HG02840 (cell line): ENCODE measurements around the gene PKD2L1.
"Not testable (repeated sequence)": the region's sequence is repeated elsewhere in the genome, so short reads cannot be mapped to it uniquely, and the experiment has no call there.

Experiments
- ATAC-seq: cut with Tn5 transposase; IDR thresholded peaks from one replicate; pipeline ENCODE4 v1.9.1; 2021; ENCODE audit warnings: mild to moderate bottlenecking, moderate library complexity, moderate number of reproducible peaks; ENCODE audit not compliant: unreplicated experiment, low FRiP score

Gene PKD2L1

DNA sequence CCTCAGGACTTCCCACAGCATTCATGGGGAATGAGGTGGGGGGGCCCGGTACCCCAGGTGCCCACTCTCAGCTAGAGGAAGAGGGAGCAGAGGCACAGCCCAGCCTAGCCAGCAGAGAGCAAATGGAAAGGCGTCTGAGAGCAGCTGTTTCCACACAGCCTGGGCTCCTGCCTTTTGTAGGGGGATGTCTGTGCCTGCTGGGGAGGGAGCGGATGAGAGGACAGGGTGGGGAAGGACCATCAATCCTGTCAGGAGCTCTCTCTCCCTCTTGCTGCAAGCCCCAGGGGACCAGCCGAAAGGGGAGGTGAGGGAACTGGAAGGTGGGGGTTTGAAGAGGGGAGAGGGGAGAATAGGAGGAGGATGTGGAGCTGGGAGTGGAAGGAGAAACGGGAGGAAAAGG, at the start of gene PKD2L1:
PKD2L1 (minus strand) TSS at position 150 of the 400 bp plus-strand sequence; CDS start at position 25, 125 bp downstream.
- no peak for ATAC-seq

DNA sequence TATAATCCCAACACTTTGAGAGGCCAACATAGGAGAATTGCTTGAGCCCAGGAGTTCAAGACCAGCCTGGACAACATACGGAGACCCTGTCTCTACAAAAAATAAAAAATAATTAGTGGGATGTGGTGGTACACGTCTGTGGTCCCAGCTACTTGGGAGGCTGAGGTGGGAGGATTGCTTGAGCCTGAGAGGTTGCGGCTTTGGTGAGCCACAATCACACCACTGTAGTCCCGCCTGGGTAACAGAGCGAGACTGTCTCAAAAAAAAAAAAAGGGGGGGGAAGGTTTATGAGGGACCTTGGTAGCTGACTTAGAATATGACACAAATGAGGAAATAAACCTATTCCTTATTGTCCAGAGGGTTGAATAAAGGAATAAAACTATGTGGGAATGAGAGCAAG, 47.8 kb upstream of the PKD2L1 start:
- ATAC-seq, result no peak

DNA sequence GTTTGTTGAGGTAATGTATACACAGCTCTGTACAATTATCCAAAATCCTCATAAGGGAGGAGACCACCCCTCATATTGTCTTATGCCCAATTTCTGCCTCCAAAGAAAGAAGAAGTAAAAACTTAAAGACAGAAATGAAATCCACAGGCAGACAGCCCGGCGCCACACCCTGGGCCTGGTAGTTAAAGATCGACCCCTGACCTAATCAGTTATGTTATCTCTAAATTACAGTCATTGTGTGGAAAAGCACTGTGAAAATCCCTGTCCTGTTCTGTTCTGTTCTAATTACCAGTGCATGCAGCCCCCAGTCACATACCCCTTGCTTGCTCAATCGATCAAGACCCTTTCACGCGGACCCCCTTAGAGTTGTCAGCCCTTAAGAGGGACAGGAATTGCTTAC, 46.6 kb upstream of the PKD2L1 start:
- ATAC-seq, result not testable (repeated sequence)

DNA sequence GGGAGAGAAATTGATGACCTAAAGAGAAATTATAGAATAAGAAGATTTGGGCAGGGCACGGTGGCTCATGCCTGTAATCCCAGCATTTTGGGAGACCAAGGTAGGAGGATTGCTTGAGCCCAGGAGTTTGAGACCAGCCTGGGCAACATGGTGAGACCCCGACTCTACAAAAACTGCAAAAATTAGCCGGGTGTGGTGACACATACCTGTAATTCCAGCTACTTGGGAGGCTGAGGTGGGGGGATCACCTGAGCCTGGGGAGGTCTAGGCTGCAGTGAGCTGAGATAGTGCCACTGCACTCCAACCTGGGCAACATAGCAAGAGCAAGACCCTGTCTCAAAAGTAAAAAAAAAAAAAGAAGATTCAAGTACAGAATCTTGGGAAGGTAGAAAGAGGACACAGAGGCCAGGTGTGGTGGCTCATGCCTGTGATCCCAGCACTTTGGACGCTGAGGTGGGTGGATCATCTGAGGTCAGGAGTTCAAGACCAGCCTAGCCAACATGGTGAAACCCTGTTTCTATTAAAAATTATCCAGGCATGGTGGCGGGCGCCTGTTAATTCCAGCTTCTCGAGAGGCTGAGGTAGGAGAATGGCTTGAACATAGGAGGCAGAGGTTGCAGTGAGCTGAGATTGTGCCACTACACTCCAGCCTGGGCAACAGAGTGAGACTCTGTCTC, 44.8 kb upstream of the PKD2L1 start:
- ATAC-seq, result not testable (repeated sequence)

DNA sequence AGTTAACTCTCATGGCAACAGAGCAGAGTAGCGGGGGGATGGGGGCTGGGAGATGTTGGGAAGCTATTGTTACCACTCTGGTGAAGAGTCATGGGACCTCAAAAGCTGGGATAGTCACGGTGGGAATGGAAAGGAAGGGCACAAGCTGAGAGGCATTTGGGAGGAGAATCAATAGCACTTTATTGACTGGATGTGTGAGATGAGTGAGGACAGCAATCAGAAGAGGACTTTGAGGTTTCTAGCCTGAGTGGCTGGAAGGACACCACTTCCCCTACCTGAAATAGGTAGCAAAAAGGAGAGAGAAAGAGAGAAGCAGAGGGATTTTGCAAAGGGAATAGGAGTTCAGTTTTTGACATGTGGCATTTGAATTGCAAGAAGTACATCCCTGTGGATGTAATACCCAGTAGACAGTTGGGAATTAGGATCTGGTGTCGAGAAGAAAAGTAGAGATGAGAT, 44.2 kb upstream of the PKD2L1 start:
- no peak for ATAC-seq

DNA sequence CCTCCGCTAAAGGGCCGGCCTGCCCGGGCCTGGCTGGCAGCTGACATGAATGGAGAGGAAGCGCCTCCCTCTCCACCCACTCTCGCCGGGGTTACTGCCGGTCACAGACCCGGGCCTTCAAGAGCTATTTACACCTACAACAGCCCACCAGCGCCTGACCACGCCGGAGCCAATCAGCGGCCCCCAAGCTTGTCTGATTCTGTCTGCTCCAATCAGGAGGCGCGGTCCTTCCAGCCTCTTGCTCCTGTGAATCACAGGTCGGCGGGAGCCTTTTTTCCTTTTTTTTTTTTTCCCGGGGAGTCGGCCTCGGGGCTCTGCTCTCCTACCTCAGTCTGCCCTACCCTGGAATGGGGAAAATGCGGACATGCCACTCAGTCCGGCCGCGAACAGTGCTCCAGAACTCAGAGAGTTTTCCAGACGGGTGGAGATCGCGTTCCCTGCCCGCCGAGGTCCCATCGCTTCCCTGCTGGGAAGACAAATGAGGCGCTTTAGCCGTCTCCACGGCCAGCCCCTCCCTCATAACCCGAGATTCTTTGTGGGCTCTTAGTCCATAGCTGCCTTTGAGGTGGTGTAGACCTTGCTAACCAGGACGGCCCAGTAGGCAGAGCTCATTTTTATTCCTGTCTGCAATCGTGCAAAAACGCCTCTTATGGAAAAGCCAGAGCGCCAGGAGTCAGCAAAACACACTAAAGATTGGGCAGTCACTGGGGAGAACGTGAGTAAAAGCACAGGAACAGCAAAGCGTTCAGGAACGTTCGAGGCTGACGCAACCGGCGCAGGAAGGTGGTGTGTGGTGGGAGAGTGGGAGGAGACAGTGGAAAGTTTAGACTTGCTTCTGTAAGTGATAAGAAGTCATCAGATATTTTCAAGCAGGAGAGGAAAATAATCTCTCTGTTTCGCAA, 43.5 kb upstream of the PKD2L1 start:
- ATAC-seq, result peak; percentile 85

DNA sequence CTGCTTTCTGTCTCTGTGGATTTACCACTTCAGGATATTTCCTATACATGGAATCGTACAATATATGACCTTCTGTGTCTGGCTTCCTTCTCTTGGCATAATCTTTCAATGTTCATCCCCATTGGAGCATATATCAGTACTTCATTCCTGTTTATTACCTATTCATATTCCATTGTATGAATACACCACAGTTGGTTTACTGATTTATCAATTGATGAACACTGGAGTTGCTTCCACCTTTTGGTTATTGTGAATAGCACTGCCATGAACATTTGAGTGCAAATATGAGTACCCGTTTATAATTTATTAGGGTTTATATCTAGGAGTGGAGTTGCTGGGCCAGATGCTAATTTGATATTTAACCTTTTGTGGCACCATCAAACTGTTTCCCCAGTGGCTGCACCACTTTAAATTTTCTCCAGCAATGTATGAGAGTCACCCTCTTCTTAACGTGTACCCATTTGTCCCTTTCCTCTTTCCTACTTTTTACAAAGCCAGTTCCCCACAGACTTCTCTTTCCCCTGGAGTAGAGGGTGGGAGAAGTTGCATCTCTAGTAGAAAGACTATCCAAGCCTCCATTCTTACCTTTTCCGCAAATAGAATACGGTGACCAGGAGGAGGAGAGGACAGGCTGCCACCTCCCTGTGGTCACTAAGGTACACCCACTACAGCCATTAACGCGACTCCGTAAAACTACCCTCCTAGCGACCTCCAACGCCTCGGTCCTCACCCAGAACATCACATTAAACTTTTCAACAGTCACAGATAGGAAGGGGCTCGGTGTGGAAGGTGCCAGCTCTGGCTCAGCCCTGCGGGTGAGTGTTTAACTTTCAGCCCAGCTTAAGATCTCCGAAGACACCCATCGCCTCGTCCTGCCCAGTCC, 42.6 kb upstream of the PKD2L1 start:
- no peak for ATAC-seq

DNA sequence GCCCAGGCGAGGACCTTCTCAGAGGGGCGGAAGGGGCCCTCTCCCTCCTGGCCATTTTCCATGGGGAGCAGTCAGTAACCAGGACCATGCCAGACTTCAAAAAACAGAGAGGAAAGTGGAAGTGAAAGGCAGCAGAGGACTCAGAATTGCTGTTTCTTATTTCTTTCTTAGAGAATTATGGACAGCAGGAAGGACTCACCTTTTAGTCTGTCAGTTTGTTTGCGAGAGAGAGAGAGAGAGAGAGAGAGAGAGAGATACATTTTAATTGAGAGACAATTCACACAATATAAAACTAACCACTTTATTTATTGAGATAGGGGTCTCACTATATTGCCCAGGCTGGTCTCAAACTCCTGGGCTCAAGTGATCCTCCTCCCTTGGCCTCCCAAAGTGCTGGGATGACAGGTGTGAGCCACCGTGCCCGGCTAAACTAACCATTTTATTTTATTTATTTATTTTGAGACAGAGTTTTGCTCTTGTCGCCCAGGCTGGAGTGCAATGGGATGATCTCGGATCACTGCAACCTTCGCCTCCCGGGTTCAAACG, 41.5 kb upstream of the PKD2L1 start:
- ATAC-seq, result no peak

DNA sequence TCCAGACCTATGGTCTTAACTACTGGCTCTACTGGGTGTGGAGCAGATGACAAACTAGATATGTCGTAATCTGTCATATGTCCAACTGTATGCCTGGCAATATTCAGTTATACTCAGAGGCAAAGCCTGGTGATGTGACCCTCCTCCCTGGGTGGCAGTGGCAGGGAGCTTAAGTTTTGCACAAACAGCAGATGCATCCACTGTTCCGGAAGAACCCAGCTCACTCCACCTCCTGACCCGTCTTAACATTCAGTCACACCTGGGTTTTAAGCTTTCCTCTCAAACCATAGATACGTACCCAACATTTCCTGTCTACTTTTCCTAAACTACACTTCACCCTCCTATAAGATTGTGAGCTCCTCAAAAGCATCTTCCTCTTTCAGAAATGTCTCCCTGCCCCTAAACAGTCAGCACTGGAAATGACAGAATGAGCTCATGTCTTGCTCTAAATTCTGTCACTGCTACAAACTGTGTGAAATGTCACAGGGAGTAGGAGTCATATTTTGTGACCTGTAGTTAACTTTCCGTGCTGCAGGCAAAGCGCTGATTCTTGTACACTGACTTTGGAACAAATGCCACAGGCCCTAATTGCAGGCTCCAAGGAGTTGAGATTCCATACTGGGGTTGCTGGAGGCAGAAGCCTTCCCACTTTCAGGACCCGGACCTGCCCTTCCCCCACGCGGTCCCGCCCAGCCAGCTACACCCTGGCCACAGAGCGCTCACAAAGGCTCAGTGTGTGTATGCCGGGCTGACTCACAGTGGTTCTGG, 40.9 kb upstream of the PKD2L1 start:
- no peak for ATAC-seq

DNA sequence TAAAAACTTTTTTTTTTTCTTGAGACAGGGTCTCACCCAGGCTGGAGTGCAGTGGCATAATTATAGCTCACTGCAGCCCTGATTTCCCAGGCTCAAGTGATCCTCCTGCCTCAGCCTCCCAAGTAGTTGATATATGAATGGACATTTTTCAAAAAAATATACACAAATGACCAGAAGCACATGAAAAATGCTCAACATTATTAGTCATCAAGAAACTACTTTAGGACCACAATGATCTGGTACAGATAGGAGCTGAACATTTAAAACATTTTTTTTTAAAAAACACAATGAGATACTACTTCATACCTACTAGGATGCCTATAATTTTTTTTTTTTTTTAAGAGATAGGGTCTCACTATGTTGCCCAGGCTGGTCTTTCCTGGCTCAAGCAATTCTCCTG, 38.7 kb upstream of the PKD2L1 start:
- no peak for ATAC-seq

DNA sequence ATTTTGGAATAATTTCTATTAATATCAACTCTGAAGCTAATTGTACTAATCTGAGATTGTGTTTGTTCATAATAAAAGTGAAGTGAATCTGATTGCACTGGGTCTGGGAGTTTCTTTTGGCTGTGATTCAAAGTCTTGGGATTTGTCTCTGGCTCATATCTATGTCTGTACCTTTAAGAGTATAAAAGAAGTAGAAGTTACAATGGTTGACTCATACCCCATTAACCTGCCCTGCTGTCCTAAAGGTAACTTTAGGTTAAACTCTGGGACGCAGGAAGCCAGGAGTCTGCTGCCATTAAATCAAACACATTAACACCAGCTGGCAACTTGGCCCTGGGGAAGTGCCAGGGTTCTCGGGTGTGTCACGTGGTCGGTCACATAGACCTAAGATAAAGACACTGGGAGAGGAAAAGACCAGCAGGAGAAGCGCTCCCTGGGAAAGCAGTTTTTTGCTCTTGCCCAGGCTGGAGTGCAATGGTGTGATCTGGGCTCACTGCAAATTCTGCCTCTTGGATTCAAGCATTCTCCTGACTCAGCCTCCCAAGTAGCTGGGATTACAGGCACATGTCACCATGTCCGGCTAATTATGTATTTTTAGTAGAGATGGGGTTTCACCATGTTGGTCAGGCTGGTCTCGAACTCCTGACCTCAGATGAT, 34.8 kb upstream of the PKD2L1 start:
- no peak for ATAC-seq

DNA sequence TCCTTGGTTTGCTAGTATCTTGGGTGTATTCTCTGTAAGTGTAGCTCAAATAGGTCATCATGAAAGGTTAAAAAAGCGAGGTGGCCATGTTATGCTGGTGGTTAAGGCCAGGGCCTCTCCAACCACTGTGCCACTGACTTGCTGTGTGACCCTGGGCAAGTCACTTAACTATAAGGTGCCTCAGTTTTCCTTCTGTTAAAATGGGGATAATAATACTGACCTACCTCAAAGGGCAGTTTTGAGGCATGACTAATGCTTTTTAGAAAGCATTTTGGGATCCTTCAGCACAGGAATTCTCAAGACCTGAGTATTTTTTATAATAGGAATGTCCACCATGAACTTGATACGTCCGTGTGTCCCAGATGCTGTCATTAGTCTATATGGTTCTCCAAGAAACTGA, 34.1 kb upstream of the PKD2L1 start:
- no peak for ATAC-seq

DNA sequence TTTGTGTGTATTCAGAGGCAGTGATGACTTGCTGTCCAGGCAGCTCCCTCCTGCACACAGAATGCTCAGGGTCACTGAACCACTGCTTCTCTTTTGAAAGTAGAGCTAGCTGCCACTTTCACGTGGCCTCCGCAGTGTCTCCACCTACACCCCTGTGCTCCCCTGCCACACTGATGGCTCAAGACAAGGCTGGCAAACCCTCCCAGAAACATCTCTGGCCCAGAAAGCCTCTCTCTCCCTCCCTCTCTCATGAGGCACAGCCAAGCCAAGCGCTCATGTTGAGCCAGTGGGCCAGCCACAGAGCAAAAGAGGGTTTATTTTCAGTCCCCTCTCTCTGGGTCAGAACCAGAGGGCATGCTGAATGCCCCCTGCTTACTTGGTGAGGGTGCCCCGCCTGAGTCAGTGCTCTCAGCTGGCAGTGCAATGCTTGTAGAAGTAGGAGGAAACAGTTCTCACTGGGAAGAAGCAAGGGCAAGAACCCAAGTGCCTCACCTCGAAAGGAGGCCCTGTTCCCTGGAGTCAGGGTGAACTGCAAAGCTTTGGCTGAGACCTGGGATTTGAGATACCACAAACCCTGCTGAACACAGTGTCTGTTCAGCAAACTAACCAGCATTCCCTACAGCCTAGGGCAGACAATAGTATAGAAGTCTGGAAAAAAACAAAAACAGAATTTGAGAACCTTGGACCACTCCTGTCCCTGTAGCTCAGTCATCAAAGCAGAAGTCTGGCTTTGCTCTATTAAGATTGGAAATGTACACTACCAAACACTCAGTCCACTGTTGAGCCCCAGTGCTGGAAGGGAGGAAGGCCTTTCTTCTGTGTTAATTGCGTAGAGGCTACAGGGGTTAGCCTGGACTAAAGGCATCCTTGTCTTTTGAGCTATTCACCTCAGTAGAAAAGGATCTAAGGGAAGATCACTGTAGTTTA, 32.8 kb upstream of the PKD2L1 start:
- ATAC-seq, result no peak

DNA sequence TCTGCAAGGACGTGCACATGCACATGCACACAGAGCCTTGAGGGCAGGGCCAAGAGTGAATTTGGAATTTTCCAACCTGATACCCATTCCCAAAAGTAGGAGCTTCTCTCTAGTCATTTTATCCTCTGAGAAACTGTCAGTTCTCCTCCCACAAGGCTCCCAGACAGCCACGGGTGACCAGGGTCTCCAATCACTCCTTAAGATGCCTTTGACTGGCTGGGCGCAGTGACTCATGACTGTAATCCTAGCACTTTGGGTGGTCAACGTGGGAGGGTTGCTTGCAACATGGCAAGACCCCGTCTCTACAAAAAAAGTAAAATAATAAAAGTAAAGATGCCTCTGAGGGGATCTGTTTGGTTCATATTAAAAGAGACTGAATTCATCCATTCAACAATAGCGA, 30.2 kb upstream of the PKD2L1 start:
- ATAC-seq, result no peak

DNA sequence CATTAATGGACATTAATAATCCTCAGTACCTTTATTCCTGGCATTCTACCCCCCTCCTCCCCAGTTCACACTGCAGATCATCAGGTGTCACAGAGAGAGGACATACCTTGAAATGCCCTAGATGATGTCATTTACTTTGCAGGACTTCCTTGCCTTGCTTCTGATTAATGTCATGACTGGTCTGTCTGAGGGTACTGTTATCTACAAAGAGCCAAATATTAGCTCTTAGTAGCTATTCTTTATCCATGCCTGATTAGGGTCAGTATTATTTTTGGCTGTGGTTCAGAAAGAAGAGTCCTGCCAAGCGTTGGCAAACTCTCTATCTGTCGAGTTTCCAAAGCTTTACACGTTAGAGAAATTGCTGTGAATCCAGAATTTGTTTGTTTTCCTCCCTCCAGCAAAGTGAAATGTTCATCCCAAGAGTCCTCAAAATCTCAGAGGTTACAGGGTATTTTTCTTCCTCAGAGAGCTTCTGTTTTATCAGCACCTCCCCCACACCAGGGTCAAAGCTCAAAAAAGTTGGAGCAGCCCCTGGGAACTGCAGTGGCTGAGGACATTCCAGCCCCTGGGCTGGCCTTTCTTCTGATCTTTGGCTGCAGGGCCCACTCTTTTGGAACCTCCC, 29.6 kb upstream of the PKD2L1 start:
- no peak for ATAC-seq

DNA sequence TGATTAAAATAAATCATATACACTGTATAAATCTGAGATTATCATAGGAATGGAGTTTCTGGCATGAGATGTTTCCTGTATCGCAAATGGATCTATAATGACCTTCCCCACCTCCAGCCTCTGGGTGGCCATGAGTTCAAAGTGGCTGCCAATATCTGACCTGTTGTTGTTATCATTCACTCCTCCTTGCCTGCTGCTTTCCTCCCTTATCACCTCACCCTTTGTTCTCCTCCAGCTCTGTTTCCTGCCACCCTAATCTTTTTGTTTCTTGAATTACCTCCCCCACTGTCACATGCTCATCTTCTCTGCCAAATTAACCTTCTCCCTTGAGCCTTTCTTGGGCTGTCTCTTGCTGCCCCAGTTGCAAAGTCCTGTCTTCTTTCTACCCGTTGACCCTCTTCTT, 29.0 kb upstream of the PKD2L1 start:
- no peak for ATAC-seq

DNA sequence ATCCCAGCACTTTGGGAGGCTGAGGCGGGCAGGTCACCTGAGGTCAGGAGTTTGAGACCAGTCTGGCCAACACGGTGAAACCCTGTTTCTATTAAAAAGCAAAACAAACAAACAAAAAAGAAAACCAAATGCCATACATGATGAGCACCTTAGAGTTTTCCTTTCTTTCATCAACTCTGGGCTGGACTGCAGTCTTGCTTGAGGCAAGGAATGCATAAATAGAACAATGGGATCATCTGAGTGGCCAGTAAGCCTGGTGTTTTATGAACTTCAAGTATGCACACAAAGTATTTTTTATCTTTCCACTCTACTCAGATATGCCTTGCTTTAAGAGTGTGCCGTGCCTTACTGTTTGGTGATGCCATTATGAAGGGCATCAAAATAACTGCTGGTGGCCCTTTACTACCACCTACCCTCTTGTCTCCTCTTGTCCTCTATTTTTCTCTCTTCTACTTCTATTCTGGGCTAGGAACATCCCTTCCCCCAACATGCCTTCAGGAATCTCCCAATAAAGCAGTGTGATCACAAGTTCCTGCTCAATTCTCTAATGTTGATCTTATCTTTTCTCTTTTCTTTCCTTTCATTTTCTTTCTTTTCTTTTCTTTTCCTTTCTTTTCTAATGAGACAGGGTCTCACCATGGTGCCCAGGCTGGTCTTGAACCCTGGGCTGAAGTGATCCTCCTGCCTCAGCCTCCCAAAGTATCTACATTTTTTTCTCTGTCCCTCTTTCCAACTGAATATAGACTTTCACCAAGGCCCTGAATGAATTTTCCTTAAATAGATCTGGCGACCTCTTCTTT, 27.2 kb upstream of the PKD2L1 start:
- ATAC-seq, result no peak
